Limb (tissue), 2 donors: ENCODE data around the gene PCK1.
A peak's percentile ranks its signal among the peaks of the same experiment; 100 is the strongest.
"Not testable (repeated sequence)": the region's sequence is repeated elsewhere in the genome, so short reads cannot be mapped to it uniquely, and the experiment has no call there.

ENCODE experiments used
- DNase-seq, 2 donors: peaks; one replicate each; pipeline ENCODE4 v3.0.0-alpha.2; 2016; ENCODE audit errors: extremely low spot score in 2 of 2

PCK1 gene

GRCh38 chr20:57560554-57561355, at the start of gene PCK1:
PCK1 (plus strand) TSS chr20:57561110; CDS start chr20:57561412, 302 bp downstream.
- peak in 1 of 2 donors; percentile 57 for DNase-seq

GRCh38 chr20:57511709-57512108, 49.2 kb upstream of the PCK1 start:
- not testable (repeated sequence) for DNase-seq

GRCh38 chr20:57512432-57512831, 48.5 kb upstream of the PCK1 start:
- DNase-seq = no peak

GRCh38 chr20:57513199-57513598, 47.7 kb upstream of the PCK1 start:
- no peak for DNase-seq

- peak; percentile 63 to 79 for DNase-seq
These were observed 46.6 kb upstream of the PCK1 start for GRCh38 chr20:57514273-57514751.

GRCh38 chr20:57517904-57518303, 43.0 kb upstream of the PCK1 start:
- DNase-seq = no peak

- no peak for DNase-seq
These were observed 38.4 kb upstream of the PCK1 start for GRCh38 chr20:57522380-57523140.

- DNase-seq = no peak
These were observed 37.1 kb upstream of the PCK1 start for GRCh38 chr20:57523782-57524181.

GRCh38 chr20:57524511-57525176, 36.3 kb upstream of the PCK1 start, which contains the start of gene CTCFL:
CTCFL (minus strand) TSS chr20:57525140; CDS start chr20:57524205, 935 bp downstream.
- no peak for DNase-seq

GRCh38 chr20:57525328-57526086, 35.4 kb upstream of the PCK1 start:
- no peak for DNase-seq

GRCh38 chr20:57526087-57526884, 34.6 kb upstream of the PCK1 start:
- no peak for DNase-seq

- no peak for DNase-seq
These were observed 33.9 kb upstream of the PCK1 start for GRCh38 chr20:57526885-57527460.

- no peak for DNase-seq
These were observed 33.2 kb upstream of the PCK1 start for GRCh38 chr20:57527728-57528127.

GRCh38 chr20:57528148-57528547, 32.8 kb upstream of the PCK1 start:
- no peak for DNase-seq

- no peak for DNase-seq
These were observed 31.7 kb upstream of the PCK1 start for GRCh38 chr20:57529160-57529585.

GRCh38 chr20:57529810-57530209, 31.1 kb upstream of the PCK1 start:
- DNase-seq = no peak

- DNase-seq = no peak
These were observed 30.5 kb upstream of the PCK1 start for GRCh38 chr20:57530327-57530981.

GRCh38 chr20:57532104-57532503, 28.8 kb upstream of the PCK1 start:
- no peak for DNase-seq

- DNase-seq = no peak
These were observed 25.6 kb upstream of the PCK1 start for GRCh38 chr20:57535297-57535696.
